GM18873 (cell line): ENCODE data around the gene MEN1.

ENCODE experiments used
- ATAC-seq: cut with Tn5 transposase; IDR thresholded peaks from one replicate; pipeline ENCODE4 v1.9.1; 2021; ENCODE audit warnings: mild to moderate bottlenecking, moderate library complexity, moderate number of reproducible peaks; ENCODE audit not compliant: unreplicated experiment, low FRiP score

The MEN1 gene

DNA sequence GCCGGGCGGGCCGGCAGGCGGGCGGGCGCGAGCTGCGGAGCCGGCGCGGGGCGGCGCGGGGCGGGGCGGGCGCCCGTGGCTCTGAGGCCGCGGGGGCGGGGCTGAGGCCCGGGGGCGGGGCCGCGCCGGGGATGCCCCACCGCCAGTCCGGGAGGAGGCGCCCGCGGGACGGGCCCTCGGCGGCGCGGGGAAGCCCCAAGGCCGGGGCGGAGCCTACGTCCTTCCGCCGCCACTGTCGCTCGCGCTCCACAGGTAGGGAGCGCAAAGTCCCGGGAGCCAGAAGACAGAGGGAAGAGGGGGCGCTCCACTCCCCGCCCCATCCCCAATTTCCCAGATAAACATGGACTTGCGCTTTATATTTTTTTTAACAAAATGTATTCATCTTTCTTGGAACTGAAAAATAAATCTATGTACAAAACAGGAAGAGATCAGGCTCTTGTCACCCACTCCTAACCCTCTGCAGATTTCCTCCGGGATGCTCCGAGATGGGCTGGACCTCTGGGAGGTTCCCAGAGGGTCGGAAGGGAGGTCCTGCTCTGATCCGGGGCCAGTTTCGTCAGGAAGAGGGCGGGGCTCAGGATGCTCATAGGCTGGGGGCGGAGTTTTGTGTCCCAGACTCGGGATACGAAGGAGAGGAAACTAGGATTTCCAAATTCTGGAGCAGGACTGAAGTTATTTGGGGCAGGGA is 7.0 kb downstream of the MEN1 start, which contains the start of gene MAP4K2:
MAP4K2 (minus strand) TSS at position 57 of the 688 bp plus-strand sequence. CDS start 65 bp downstream, outside the sequence.
- no peak for ATAC-seq

GRCh38 chr11:64802370-64803157 is 7.8 kb downstream of the MEN1 start:
- no peak for ATAC-seq

GRCh38 chr11:64801561-64802369 is 8.6 kb downstream of the MEN1 start:
- no peak for ATAC-seq

GRCh38 chr11:64801158-64801464 is 9.2 kb downstream of the MEN1 start:
- no peak for ATAC-seq

GRCh38 chr11:64800303-64801157 is 9.8 kb downstream of the MEN1 start:
- no peak for ATAC-seq

DNA sequence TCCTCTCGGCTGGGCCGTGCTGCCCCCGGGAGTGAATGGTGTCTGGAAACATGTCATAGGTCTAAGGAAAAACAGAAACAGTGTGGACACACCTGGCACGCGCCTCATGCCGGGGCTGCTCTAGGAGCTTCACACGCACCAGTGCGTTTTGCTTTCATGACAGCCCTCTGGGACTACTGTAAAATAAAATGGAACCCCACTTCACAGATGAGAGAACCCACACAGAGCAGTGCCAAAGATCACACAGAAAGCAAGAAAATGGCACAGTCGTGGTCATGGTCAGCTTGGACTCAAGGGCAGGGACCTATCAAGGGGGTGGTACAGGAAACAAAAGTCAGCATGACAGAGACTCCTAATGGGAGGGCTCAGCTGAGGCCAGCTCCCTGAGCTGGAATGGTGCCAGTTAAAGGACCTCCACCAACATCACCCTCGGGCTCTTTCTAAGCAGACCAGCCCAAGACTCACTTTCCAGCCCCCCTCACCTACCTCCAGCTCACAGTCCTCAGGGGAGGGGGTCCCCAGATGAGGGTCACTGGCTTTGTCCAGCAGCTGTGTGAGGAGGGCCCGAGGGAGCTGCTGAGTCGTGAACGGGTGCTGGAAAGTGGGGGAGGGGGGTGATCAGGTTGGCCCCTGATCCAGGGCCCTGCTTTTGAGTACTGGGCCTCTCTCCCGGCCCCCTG is 10.6 kb downstream of the MEN1 start:
- no peak for ATAC-seq

- no peak for ATAC-seq
Measured at GRCh38 chr11:64799256-64799622, 11.1 kb downstream of the MEN1 start.

DNA sequence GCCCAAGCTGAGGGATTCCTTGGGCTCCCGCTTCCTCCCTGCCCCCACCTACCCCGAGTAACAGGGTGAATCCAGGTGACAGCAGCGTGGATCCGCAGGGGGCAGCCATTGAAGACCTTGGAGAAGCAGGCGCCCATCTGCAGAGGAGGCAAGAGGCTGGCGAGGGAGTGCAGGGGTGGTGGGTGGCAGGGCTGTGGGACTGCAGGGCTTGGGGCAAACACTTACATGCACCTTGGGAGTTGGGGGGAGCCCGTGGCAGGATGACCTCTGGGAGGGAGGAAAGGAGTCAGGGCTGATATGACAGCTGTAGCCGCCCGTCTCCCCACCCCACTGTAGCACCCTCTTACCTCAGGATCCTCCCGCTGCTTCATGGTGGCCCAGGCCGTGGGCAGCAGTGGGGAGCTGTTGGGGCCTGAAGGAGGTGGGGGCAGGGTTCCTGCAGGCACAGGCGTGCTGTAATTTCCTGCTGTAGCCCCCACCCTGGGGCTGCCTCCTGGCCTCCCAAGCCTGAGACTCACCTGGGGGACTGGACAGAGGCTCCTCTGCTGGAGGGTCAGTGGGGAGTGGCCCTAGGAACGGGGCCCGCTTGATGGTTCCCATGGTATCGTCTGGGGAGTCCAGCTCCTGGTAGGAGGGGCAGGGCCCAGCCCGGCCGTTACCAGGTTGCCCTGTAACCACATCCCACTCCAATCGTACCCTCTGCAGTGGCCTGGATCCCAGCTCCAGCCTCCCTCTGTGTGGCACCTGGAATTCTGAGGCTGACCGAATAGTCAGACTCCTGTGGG is 13.4 kb downstream of the MEN1 start:
- ATAC-seq: no peak

- ATAC-seq: no peak
Measured at GRCh38 chr11:64796047-64796756, 14.1 kb downstream of the MEN1 start.

- ATAC-seq: no peak
Measured at GRCh38 chr11:64794526-64794925, 15.8 kb downstream of the MEN1 start.

GRCh38 chr11:64793271-64794160 is 16.8 kb downstream of the MEN1 start:
- ATAC-seq: no peak

- no peak for ATAC-seq
Measured at GRCh38 chr11:64792482-64792881, 17.9 kb downstream of the MEN1 start.

- ATAC-seq: no peak
Measured at GRCh38 chr11:64791781-64792291, 18.5 kb downstream of the MEN1 start.

DNA sequence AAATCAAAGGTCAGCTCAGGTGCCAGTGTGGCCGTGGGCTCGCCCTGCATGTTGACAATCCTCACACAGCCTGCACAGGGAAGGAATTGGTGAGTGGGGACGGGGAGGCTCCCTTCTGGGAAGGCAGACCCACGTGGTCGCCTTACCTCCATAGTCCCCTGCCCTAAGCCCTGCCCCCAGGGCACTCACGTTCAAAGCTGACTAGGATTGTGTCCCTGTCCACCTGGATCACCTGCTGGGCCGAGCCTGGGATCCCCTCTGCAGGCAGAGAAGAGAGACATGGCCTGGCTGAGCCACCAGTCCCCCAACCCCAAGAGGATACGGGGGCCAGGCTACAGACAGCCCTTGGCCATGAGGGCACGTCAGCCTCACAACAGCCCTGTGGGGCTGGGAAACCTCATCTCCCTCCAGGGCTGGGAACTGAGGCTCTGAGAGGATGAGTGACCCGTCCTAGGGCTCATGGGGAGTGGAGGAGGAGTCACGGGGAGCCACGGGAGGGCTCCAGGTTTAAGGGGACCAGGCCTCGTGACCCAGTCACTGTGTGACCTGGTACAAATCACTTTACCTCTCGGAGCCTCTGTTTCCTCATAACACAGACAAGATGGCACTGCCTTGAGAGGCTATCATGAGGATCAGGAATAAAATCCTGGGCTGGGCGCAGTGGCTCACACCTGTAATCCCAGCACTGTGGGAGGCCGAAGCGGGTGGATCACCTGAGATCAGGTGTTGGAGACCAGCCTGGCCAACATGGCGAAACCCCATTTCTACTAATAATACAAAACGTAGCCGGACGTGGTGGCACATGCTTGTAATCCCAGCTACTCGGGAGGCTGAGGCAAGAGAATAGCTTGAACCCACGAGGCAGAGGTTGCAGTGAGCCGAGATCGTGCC is 19.9 kb downstream of the MEN1 start:
- ATAC-seq: no peak

DNA sequence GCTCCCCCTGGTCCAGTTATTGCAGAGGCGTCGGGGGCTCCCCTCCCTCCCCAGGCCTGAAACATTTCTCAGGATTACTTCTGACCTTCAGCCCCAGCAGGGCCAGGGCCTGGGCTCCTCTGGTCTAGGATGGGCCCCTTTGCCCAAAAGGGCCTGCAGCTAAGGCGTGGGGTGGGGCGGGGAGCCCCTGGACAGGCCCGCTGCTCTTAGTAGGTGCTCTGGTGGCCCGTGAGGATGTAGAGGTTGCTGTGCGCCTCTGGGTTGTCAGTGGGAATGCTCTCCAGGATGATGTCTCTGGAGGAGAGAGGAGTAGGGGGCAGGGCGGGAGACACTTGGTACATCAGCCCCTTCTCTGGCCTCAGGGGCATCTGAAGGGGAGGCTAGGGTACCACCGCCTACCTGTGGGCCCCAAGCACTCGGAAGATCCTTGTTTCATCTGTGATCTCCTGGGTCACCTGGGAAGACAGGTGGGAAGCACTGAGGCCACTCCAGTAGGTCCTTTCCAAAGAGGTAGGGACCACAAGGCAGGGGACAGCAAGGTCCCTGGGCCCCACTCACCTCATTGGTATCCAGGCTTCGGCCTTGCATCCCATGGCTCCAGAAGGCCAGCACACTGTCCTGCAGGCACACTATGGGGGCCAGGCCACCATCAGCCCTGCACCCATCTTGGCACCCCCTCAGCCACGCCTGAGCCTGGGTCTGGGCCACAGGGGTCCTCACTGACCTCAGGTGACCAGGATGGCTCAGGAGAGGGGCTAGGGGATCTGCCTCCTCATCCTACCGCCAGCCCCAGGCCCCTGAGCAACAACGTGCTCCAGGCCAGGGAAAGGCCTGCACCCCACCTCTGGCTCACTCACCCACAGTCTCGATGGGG is 20.8 kb downstream of the MEN1 start:
- no peak for ATAC-seq
